Sciatic nerve (tissue), 2 donors: ENCODE results near the gene STK39. TPM values are rescaled to one million over a fixed set of nuclear protein-coding genes. Genes with fewer than 3 reads are reported as not detected.

ENCODE experiments used
- ATAC-seq: fragments of 200-7000 bp; cut with Tn5 transposase; one replicate; pipeline ENCODE4 v1.9.1; 2020; ENCODE audit warnings: mild to moderate bottlenecking, moderate library complexity
- DNase-seq: peaks from one replicate; pipeline ENCODE4 v3.0.0-alpha.2; 2020; ENCODE audit warnings: low spot score
- intact Hi-C: fragments of 100-400 bp; cut with DNase I; formaldehyde crosslinking; loops from one replicate; pipeline ENCODE4 v1.14.2; 2022
- total RNA-seq: library from RNA; stranded (reverse); fragmentation: NEBNext Ultra II Directional; extraction: Animal tissue kit (Norgen Biotek cat#: 25700); gene quantifications from one replicate; pipeline ENCODE4 v1.2.1, GENCODE V29; 2021
- donor health status: DM: no; HTN: no; CAD: no.
- donor health status: DM: no; HTN: no; CAD: no.

Gene STK39
- total RNA-seq, 1 donor from 2014 or later: 19.0 TPM

- intact Hi-C loops: no loop called here
- DNase-seq: no peak
Measured at GRCh38 chr2:167933097-167933814, 314.1 kb downstream of the STK39 start.

GRCh38 chr2:167932123-167932693, 315.2 kb downstream of the STK39 start:
- ATAC-seq (no peak), DNase-seq (no peak)
- intact Hi-C loops: no loop called here

More at GRCh38 chr2:167933097-167933814, 314.1 kb downstream of the STK39 start:
- ATAC-seq: no peak

GRCh38 chr2:167929484-167929883, 317.9 kb downstream of the STK39 start:
- DNase-seq: no peak
- intact Hi-C loops: no loop called here

GRCh38 chr2:167928434-167928833, 319.0 kb downstream of the STK39 start:
- no peak for DNase-seq
- intact Hi-C loops: no loop called here
- ATAC-seq: no peak

More at GRCh38 chr2:167929484-167929883, 317.9 kb downstream of the STK39 start:
- ATAC-seq: peak; percentile 36

- intact Hi-C loops: no loop called here
- DNase-seq (peak; percentile 69), ATAC-seq (peak; percentile 51)
Measured at GRCh38 chr2:167925758-167926157, 321.6 kb downstream of the STK39 start.

GRCh38 chr2:167924556-167924955, 322.8 kb downstream of the STK39 start:
- DNase-seq: no peak
- ATAC-seq: no peak
- intact Hi-C loops: no loop called here

- no peak for DNase-seq
- intact Hi-C loops: no loop called here
Measured at GRCh38 chr2:167916756-167917155, 330.6 kb downstream of the STK39 start.

GRCh38 chr2:167914969-167915368, 332.4 kb downstream of the STK39 start:
- ATAC-seq: no peak
- DNase-seq: no peak
- intact Hi-C loops: no loop called here

More at GRCh38 chr2:167916756-167917155, 330.6 kb downstream of the STK39 start:
- ATAC-seq: no peak

GRCh38 chr2:167908786-167909185, 338.6 kb downstream of the STK39 start:
- intact Hi-C loops: no loop called here

GRCh38 chr2:167905668-167906067, 341.7 kb downstream of the STK39 start:
- DNase-seq (no peak), ATAC-seq (no peak)
- intact Hi-C loops: no loop called here

More at GRCh38 chr2:167908786-167909185, 338.6 kb downstream of the STK39 start:
- DNase-seq (no peak), ATAC-seq (no peak)

Other genes starting within 250 kb of the STK39 start
- gene CERS6, start 208.7 kb upstream of the STK39 start, total RNA-seq: 9.3 TPM